ENCODE data around the gene SNCA.

Gene SNCA

GRCh38 chr4:89744914-89745313 lies 92.0 kb downstream of the SNCA start:
- no peak overlapping the region for H3K27ac ChIP-seq
- TF ChIP-seq, protein P1, sequence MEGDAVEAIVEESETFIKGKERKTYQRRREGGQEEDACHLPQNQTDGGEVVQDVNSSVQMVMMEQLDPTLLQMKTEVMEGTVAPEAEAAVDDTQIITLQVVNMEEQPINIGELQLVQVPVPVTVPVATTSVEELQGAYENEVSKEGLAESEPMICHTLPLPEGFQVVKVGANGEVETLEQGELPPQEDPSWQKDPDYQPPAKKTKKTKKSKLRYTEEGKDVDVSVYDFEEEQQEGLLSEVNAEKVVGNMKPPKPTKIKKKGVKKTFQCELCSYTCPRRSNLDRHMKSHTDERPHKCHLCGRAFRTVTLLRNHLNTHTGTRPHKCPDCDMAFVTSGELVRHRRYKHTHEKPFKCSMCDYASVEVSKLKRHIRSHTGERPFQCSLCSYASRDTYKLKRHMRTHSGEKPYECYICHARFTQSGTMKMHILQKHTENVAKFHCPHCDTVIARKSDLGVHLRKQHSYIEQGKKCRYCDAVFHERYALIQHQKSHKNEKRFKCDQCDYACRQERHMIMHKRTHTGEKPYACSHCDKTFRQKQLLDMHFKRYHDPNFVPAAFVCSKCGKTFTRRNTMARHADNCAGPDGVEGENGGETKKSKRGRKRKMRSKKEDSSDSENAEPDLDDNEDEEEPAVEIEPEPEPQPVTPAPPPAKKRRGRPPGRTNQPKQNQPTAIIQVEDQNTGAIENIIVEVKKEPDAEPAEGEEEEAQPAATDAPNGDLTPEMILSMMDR (IDR thresholded peaks at IDR 0.05), result no peak
- TF ChIP-seq ZFX (IDR thresholded peaks at IDR 0.05; ENCODE audit: borderline replicate concordance), result no peak

DNA sequence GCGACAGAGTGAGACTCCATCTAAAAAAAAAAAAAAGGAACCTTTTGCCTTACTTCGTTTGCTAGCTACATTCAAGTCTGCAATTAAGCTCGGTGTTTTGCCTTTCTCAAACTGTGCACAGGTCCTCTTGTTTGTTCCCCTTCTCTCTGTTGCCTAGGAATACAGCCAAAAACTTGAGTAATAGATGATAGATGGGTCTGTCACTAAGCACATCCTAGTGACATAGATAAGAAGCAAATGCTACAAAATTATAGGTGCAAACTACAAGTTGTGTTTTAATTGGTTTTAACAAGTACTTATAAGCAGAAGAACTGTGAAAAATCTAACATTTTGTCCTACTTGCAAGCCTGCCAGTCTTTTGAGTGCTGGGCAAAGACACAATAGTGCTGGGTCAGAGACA lies 95.2 kb downstream of the SNCA start:
- TF ChIP-seq ZFX (IDR thresholded peaks at IDR 0.05; ENCODE audit: borderline replicate concordance), result no peak
- TF ChIP-seq, protein P1 (IDR thresholded peaks at IDR 0.05), result no peak

DNA sequence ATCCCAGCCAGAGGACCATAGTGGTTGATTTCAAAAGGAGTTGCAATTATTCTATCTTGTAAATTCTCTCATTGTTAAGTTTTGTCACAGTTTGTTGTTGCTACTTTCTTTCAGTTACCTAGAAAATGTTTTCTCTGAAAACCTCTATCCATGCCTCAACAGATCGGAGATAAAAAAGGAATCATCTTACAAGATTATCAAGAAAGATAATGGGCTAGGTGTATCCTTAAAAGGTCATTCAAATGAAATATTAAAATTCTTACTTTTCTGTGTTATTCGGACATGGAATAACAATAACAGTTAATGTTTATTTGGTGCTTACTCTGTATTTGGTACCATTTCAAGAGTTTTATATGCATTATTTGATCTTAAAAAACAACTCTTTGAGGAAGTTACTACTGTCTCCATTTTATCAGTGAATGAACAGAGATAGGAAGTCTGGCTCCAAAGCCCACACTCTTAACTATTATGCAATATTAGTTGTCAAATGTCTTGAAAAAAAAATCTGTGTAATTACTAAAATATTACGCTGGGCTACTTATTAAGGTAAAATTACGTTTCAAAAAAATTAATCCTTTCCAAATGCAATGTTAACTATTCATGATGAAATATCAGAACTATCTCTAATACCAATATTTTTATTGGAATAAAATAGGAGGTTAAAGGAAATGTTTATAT lies 97.5 kb downstream of the SNCA start:
- no peak overlapping the region for H3K27ac ChIP-seq
- TF ChIP-seq, protein P1 (IDR thresholded peaks at IDR 0.05), result no peak
- no peak for TF ChIP-seq ZFX (IDR thresholded peaks at IDR 0.05; ENCODE audit: borderline replicate concordance)

More for the DNA sequence above, 95.2 kb downstream of the SNCA start:
- no peak overlapping the region for H3K27ac ChIP-seq

DNA sequence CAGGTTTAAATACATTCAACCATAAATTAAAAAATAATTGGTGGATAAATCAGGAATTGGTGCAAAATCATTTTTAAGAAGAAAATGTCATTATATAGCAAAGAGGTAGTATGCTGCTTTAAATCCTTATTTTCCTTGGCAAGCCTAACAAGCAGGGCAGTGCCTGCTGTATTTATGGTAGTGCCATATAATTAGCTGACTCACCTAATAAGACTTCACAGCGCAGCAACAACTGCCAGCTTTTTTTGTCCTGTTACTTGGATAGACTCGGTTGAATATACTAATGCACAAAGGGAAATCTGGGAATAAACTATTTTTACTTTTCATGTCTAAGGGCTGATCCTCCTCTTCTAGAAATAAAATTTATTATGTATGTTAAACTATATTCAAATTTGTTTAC lies 99.1 kb downstream of the SNCA start:
- TF ChIP-seq, protein P1 (IDR thresholded peaks at IDR 0.05), result no peak
- no peak for TF ChIP-seq ZFX (IDR thresholded peaks at IDR 0.05; ENCODE audit: borderline replicate concordance)
- no peak overlapping the region for H3K27ac ChIP-seq

- no peak overlapping the region for H3K27ac ChIP-seq
- TF ChIP-seq, protein P1 (IDR thresholded peaks at IDR 0.05), result no peak
- no peak for TF ChIP-seq ZFX (IDR thresholded peaks at IDR 0.05; ENCODE audit: borderline replicate concordance)
Observed at GRCh38 chr4:89733946-89734345, 103.0 kb downstream of the SNCA start.

- TF ChIP-seq, protein P1 (IDR thresholded peaks at IDR 0.05), result no peak
- no peak for TF ChIP-seq ZFX (IDR thresholded peaks at IDR 0.05; ENCODE audit: borderline replicate concordance)
- H3K27ac ChIP-seq, result no peak overlapping the region
Observed at GRCh38 chr4:89727238-89727637, 109.7 kb downstream of the SNCA start.

GRCh38 chr4:89725268-89725667 lies 111.7 kb downstream of the SNCA start:
- no peak for TF ChIP-seq ZFX (IDR thresholded peaks at IDR 0.05; ENCODE audit: borderline replicate concordance)
- TF ChIP-seq, protein P1 (IDR thresholded peaks at IDR 0.05), result no peak
- no peak overlapping the region for H3K27ac ChIP-seq

All from 22Rv1 (cell line).